Activated CD4-positive, alpha-beta T cell treated with anti-CD3 and anti-CD28 coated beads, Interleukin-10, Interleukin-2, amounts not matched to agents 100 ng/mL and 50 ng/mL, durations not matched to agents 16 hours and 8 hours (primary cell): ENCODE results near the gene FOXJ2.
"Not testable (repeated sequence)": the region's sequence is repeated elsewhere in the genome, so short reads cannot be mapped to it uniquely, and the experiment has no call there.

Experiments
- DNase-seq: peaks from one replicate; pipeline ENCODE4 v3.0.0-alpha.2; 2020

FOXJ2 gene

DNA sequence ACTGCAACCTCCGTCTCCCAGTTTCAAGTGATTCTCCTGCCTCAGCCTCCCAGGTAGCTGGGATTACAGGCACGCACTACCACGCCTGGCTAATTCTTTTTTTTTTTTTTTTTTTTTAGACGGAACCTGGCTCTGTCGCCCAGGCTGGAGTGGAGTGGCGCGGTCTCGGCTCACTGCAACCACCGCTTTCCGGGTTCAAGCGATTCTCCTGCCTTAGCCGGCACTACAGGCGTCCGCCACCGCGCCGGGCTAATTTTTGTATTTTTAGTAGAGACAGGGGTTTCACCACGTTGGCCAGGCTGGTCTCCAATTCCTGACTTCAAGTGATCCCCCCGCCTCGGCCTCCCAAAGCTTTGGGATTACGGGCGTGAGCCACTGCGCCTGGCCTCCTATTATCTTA is 1.5 kb upstream of the FOXJ2 start:
- not testable (repeated sequence) for DNase-seq

DNA sequence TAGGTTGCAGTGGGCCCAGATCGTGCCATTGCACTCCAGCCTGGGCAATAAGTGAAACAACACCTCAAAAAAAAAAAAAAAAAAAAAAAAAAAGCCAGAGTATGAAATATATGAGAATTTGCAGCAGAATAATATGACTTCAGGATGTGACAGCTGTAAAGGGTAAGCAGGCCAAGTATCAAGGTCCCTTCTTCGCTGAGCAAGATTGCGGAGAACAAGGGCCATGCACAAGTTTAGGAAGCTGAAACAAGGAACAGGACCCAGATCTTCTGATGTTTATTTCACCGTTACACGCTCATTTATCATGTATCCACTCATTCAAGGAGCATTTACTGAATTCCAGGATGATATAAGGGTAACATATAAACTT is 659 bp upstream of the FOXJ2 start:
- DNase-seq: no peak

GRCh38 chr12:8033153-8034044 is 883 bp downstream of the FOXJ2 start:
- peak; percentile 60 for DNase-seq

- no peak for DNase-seq
Observed at GRCh38 chr12:8034802-8035201, 2.3 kb downstream of the FOXJ2 start.

- no peak for DNase-seq
Observed at GRCh38 chr12:8035440-8036010, 3.0 kb downstream of the FOXJ2 start.

GRCh38 chr12:8036346-8036745 is 3.8 kb downstream of the FOXJ2 start:
- no peak for DNase-seq

DNA sequence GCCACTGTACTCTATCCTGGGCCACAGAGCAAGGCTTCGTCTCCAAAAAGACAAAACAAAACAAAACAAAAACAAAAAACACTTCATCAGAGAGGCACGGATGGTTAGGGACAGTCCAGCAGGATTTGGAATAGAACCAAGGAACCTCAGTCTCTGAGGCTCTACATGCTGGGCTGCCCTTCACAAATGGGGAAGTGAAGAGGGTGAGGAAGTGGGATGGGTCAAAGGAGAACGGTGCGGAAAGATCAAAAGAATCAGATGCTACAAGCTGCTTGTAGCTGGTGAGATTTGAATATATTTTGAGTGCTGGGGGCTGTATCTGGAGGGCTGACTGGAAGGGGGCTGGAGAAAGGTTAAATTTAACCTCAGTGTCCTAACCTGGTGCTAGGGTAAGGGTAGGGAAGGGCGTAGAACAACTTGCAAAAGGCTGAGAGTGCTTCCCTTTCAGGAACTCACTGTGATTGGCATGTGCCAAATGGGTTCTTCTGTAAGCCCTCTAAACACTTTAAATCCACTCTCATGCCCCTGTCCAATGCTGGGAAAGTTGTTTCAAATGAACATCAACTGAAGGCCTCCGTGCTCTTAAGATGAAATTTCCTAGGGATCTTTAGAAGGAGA is 4.6 kb downstream of the FOXJ2 start:
- no peak for DNase-seq

DNA sequence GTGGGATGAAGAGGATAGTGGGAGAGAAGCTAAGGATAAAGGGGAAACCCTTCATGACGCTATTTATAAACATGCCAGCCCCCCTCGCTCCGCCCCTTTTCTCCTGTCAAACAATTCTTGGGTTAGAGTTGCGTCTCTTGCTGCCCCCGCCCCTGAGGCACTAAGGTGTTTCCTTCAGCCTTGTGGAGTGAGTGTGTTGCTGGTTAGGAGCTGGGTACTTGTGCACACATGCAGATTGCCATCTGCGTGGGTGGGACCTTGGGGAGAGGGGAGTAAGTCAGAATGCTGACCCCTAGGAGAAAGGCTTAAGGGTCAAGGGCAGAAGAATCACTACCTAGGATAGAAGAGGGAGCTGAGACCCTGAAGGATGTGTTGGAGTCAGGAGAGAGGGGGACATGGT is 5.4 kb downstream of the FOXJ2 start:
- DNase-seq: no peak

GRCh38 chr12:8038659-8039114 is 6.2 kb downstream of the FOXJ2 start:
- DNase-seq: peak; percentile 48

- no peak for DNase-seq
Observed at GRCh38 chr12:8040791-8041190, 8.3 kb downstream of the FOXJ2 start.

DNA sequence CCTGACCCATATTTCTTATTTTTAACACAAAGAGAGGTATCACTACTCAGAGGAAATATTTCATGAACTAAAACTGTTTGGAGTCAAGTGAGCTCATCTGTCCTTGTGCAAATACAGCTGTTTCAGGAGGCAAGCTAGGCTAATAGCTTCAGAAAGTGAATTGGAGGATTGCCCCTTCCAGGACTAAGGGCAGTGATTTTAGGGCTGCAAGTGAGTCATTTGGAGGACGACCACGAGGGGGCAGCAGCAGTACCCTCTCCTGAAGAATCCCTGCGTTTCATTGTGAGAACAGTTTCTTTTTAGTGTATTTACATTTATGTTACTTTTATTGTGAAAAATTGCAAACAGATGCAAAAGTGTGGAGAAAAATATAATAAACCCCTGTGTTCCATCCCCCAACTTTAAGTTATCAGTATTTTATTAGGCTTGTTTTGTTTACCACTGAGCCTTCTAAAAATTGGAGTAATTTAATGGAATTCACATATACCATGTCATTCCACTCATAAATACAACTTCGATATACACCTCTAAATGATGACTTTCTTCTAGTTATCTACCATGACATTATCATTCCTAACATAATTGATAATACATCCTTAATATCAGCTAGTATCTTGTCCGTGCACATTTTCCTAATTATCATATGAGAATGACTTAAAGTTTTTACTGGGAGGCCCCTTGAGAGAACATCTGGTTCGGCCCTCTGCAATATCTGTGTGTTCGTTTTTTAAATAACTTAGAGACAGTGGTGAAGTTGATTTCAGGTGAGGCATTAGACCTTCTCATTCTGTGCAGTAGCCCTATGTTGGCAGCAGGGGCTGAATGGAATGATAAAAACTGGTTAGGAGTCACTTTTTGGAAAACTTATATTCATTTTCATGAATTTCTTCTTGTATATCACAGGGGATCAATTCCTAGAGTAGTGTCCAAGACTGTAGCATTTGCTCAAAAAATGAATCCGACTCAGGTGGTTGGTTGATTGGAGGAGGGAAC is 13.7 kb downstream of the FOXJ2 start:
- peak; percentile 78 for DNase-seq

DNA sequence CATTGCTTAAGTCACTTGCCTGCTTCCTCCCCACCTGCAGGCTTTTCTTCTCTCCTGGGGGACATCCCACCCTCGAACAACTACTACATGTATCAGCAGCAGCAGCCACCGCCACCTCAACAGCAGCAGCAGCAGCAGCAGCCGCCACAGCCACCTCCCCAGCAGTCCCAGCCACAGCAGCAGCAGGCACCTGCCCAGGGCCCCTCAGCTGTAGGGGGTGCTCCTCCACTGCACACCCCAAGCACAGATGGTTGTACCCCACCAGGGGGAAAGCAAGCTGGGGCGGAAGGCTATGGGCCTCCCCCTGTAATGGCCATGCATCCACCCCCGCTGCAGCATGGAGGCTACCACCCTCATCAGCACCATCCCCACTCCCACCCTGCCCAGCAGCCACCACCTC is 15.3 kb downstream of the FOXJ2 start:
- DNase-seq: no peak

GRCh38 chr12:8048906-8049305 is 16.4 kb downstream of the FOXJ2 start:
- DNase-seq: no peak

DNA sequence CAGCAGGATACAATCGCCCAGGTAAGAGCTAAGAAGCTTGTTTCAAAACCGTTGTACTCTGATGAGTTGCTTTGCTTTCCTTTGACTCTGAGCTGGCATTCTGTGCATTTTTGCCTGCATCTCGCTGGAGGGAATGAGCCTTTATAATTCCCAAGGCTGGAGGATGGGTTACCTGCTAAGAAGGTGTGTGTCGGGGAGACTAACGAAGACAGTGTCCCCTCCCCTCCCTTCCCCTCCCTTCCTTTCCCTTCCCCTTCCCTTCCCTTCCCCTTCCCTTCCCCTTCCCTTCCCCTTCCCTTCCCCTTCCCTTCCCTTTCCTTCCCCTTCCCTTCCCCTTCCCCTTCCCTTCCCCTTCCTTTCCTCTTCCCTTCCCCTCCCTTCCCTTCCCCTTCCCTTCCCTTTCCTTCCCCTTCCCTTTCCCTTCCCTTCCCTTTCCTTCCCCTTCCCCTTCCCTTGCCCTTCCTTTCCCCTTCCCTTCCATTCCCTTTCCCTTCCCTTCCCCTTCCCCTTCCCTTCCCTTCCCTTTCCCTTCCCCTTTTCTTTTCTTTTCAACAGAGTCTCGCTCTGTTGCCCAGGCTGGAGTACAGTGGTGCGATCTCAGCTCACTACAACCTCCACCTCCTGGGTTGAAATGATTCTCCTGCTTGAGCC is 18.2 kb downstream of the FOXJ2 start:
- DNase-seq: no peak

DNA sequence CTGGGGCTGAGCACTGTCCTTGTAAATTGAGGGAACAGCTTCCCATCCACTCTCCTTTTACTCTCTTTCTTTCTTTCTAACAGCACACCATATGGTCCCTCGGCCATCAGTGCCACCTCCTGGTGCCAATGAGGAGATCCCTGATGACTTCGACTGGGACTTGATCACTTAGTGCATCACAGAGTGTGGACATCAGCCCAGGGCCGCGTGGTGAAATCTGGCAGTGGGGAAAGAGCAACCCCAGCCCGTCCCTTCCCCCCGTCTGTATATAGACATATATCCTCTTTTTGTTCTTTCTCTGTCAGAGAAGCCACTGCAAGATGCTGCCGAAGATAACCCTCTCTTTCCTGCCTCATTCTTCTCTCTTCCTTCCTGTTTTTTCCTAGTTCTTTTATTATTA is 20.2 kb downstream of the FOXJ2 start:
- no peak for DNase-seq

- no peak for DNase-seq
Observed at GRCh38 chr12:8054816-8055215, 22.3 kb downstream of the FOXJ2 start.

DNA sequence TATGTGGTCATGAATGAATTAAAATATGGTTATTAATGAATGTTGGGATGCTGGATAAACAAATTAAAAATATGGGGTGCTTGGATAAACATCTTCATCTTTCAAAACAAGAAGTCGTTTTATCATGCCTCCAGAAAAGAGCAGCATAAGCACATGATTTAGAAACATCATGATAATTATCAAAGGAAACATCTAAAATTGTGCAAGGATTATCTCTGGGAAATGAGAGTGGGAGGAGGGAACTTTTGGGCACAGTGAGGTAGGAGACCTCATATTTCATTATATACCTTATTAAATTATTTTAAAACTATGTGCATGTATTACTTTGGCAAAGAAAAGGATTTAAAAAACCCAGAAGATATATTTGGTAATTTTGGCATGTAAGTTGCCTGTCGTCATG is 24.8 kb downstream of the FOXJ2 start:
- DNase-seq: no peak

DNA sequence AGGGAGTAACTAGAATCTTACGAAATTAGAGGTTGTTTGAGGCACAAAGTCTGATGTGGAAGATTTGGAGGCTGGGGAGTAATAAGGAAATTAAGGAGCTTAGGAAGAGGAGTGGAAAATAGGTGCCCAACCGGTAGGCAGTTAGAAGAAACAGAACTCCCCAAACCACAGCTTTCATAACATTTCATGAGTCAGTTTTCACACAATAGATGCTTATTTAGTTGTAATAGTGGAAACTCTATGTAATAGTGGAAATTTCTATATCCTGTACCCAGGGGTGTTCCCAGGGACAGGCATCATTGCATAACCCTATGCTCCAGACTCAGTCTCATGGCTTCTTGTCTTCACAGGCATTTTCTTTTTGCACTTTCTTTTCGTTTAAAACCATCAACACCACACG is 25.3 kb downstream of the FOXJ2 start:
- peak; percentile 32 for DNase-seq

- DNase-seq: no peak
Observed at GRCh38 chr12:8058506-8058905, 26.0 kb downstream of the FOXJ2 start.

GRCh38 chr12:8064131-8064530 is 31.6 kb downstream of the FOXJ2 start:
- DNase-seq: no peak

- DNase-seq: peak; percentile 79
Observed at GRCh38 chr12:8065991-8066594, 33.6 kb downstream of the FOXJ2 start, which contains the start of gene C3AR1. Gene C3AR1, minus strand, starts transcription at chr12:8066359. Its CDS starts 6,174 bp downstream, at chr12:8060185.

- no peak for DNase-seq
Observed at GRCh38 chr12:8069582-8069981, 37.1 kb downstream of the FOXJ2 start.
